Karpas-422 (cell line): Measurements from ENCODE around the gene CCNJL. TPM values are rescaled to one million over a fixed set of nuclear protein-coding genes. Genes with fewer than 3 reads are reported as not detected.
A peak's percentile ranks its signal among the peaks of the same experiment; 100 is the strongest.

ENCODE experiments used
- DNase-seq: peaks from one replicate; pipeline ENCODE4 v3.0.0-alpha.2; 2015
- H2AFZ ChIP-seq: fragments of 200-600 bp; sonication (generic); 2 replicates; pipeline ENCODE4 v1.6.1; 2014; ENCODE audit warnings: antibody characterized with exemption, low read length, mixed read lengths
- H3K27ac ChIP-seq: fragments of 200-600 bp; sonication (generic); 2 replicates; pipeline ENCODE4 v1.5.1; 2014; ENCODE audit warnings: mild to moderate bottlenecking, low read length, moderate library complexity
- H3K27me3 ChIP-seq: fragments of 200-600 bp; sonication (generic); 2 replicates; pipeline ENCODE4 v1.6.1; 2014; ENCODE audit warnings: low read length, mixed read lengths
- H3K36me3 ChIP-seq: fragments of 200-600 bp; sonication (generic); 2 replicates; pipeline ENCODE4 v1.6.1; 2014; ENCODE audit warnings: low read length, mixed read lengths; ENCODE audit not compliant: insufficient read depth
- H3K4me1 ChIP-seq: fragments of 200-600 bp; sonication (generic); 2 replicates; pipeline ENCODE4 v1.6.1; 2014; ENCODE audit warnings: mild to moderate bottlenecking, low read length, mixed read lengths
- H3K4me2 ChIP-seq: fragments of 200-600 bp; sonication (generic); 2 replicates; pipeline ENCODE4 v1.6.1; 2014; ENCODE audit warnings: low read length, low read depth, mild to moderate bottlenecking; ENCODE audit not compliant: poor library complexity, severe bottlenecking
- H3K4me3 ChIP-seq: fragments of 200-600 bp; sonication (generic); 2 replicates; pipeline ENCODE4 v1.5.1; 2014; ENCODE audit warnings: mild to moderate bottlenecking, antibody characterized with exemption, low read length, mixed read lengths
- H3K79me2 ChIP-seq: fragments of 200-600 bp; sonication (generic); 2 replicates; pipeline ENCODE4 v1.6.1; 2014; ENCODE audit warnings: mild to moderate bottlenecking, low read length, mixed read lengths
- H3K9ac ChIP-seq: fragments of 200-600 bp; sonication (generic); 2 replicates; pipeline ENCODE4 v1.6.0; 2014; ENCODE audit warnings: low read length
- H3K9me2 ChIP-seq: fragments of 200-600 bp; sonication (generic), shearing (Covaris generic); replicated peaks from 2 replicates; pipeline ENCODE4 v1.6.0; 2014; ENCODE audit warnings: mild to moderate bottlenecking, low read length, moderate library complexity; ENCODE audit not compliant: insufficient read depth
- H3K9me3 ChIP-seq: fragments of 300-700, 200-600 bp; sonication (generic); 2 replicates; pipeline ENCODE4 v1.6.1; 2014; ENCODE audit warnings: low read length, mixed read lengths
- H4K20me1 ChIP-seq: fragments of 200-600 bp; sonication (generic); 2 replicates; pipeline ENCODE4 v1.6.1; 2014; ENCODE audit warnings: mild to moderate bottlenecking, antibody characterized with exemption, low read length, low read depth; ENCODE audit not compliant: insufficient read depth
- total RNA-seq: library from RNA; depleted of rRNA; stranded (reverse); fragments of >200 nt; shearing (Covaris generic); gene quantifications from 2 replicates; pipeline ENCODE4 v1.2.3, GENCODE V29; 2014; ENCODE audit warnings: low replicate concordance

Gene CCNJL
- total RNA-seq, 1 experiment from 2014 or later = not detected

GRCh38 chr5:160293901-160294561 lies 18.3 kb downstream of the CCNJL start:
- Histone ChIP-seq H3K27ac (no peak overlapping the region), H3K9ac (no peak overlapping the region), H3K79me2 (no peaks in the 10 kb centered on the region), H3K4me2 (no peak overlapping the region), H3K9me2 (no peaks in the 10 kb centered on the region), H4K20me1 (no peaks in the 10 kb centered on the region), H2AFZ (no peak overlapping the region), H3K27me3 (no peaks in the 10 kb centered on the region), H3K36me3 (no peaks in the 10 kb centered on the region), H3K4me1 (no peaks in the 10 kb centered on the region), H3K9me3 (no peaks in the 10 kb centered on the region), H3K4me3 (no peak overlapping the region)
- DNase-seq = no peak

GRCh38 chr5:160293386-160293785 lies 19.0 kb downstream of the CCNJL start:
- Histone ChIP-seq H3K27me3 (no peaks in the 10 kb centered on the region), H3K9me3 (no peaks in the 10 kb centered on the region), H3K4me3 (no peak overlapping the region), H3K9ac (no peak overlapping the region), H3K27ac (no peak overlapping the region), H3K79me2 (no peaks in the 10 kb centered on the region), H2AFZ (no peak overlapping the region), H3K36me3 (no peaks in the 10 kb centered on the region), H4K20me1 (no peaks in the 10 kb centered on the region), H3K4me1 (no peaks in the 10 kb centered on the region), H3K9me2 (no peaks in the 10 kb centered on the region), H3K4me2 (no peak overlapping the region)
- no peak for DNase-seq

- Histone ChIP-seq H3K79me2 (no peaks in the 10 kb centered on the region), H3K9ac (no peak overlapping the region), H3K4me1 (no peaks in the 10 kb centered on the region), H3K4me3 (no peak overlapping the region), H3K4me2 (no peak overlapping the region), H3K27me3 (no peaks in the 10 kb centered on the region), H4K20me1 (no peaks in the 10 kb centered on the region), H2AFZ (no peak overlapping the region), H3K9me3 (no peaks in the 10 kb centered on the region), H3K27ac (no peak overlapping the region), H3K36me3 (no peaks in the 10 kb centered on the region), H3K9me2 (no peaks in the 10 kb centered on the region)
- DNase-seq = no peak
Observed at GRCh38 chr5:160291467-160291866, 20.9 kb downstream of the CCNJL start.

- no peaks in the 10 kb centered on the region for H3K27me3 ChIP-seq
- H3K4me3 ChIP-seq = no peak overlapping the region
- no peak overlapping the region for H3K9ac ChIP-seq
- no peaks in the 10 kb centered on the region for H3K36me3 ChIP-seq
- DNase-seq = no peak
- no peaks in the 10 kb centered on the region for H3K9me3 ChIP-seq
- H3K79me2 ChIP-seq = no peaks in the 10 kb centered on the region
- H3K27ac ChIP-seq = no peak overlapping the region
- H4K20me1 ChIP-seq = no peaks in the 10 kb centered on the region
- no peaks in the 10 kb centered on the region for H3K4me1 ChIP-seq
- H3K4me2 ChIP-seq = no peak overlapping the region
- no peaks in the 10 kb centered on the region for H3K9me2 ChIP-seq
- H2AFZ ChIP-seq = no peak overlapping the region
Observed at GRCh38 chr5:160290751-160291150, 21.6 kb downstream of the CCNJL start.

GRCh38 chr5:160289721-160290120 lies 22.6 kb downstream of the CCNJL start:
- H2AFZ ChIP-seq = no peak overlapping the region
- H3K9me2 ChIP-seq = no peaks in the 10 kb centered on the region
- no peaks in the 10 kb centered on the region for H4K20me1 ChIP-seq
- no peaks in the 10 kb centered on the region for H3K79me2 ChIP-seq
- no peak overlapping the region for H3K27ac ChIP-seq
- H3K27me3 ChIP-seq = no peaks in the 10 kb centered on the region
- no peak overlapping the region for H3K4me2 ChIP-seq
- H3K4me3 ChIP-seq = no peak overlapping the region
- peak; percentile 22 for DNase-seq
- H3K4me1 ChIP-seq = no peaks in the 10 kb centered on the region
- no peaks in the 10 kb centered on the region for H3K9me3 ChIP-seq
- H3K9ac ChIP-seq = no peak overlapping the region
- H3K36me3 ChIP-seq = no peaks in the 10 kb centered on the region

GRCh38 chr5:160289356-160289651 lies 23.1 kb downstream of the CCNJL start:
- no peak overlapping the region for H3K9ac ChIP-seq
- no peaks in the 10 kb centered on the region for H3K9me2 ChIP-seq
- H3K79me2 ChIP-seq = no peaks in the 10 kb centered on the region
- H3K4me2 ChIP-seq = no peak overlapping the region
- H3K27ac ChIP-seq = no peak overlapping the region
- H2AFZ ChIP-seq = no peak overlapping the region
- H3K36me3 ChIP-seq = no peaks in the 10 kb centered on the region
- no peak for DNase-seq
- H3K9me3 ChIP-seq = no peaks in the 10 kb centered on the region
- no peaks in the 10 kb centered on the region for H3K27me3 ChIP-seq
- no peaks in the 10 kb centered on the region for H4K20me1 ChIP-seq
- no peak overlapping the region for H3K4me3 ChIP-seq
- no peaks in the 10 kb centered on the region for H3K4me1 ChIP-seq

GRCh38 chr5:160287378-160288051 lies 24.8 kb downstream of the CCNJL start:
- H3K36me3 ChIP-seq = no peaks in the 10 kb centered on the region
- no peak for DNase-seq
- no peaks in the 10 kb centered on the region for H4K20me1 ChIP-seq
- no peaks in the 10 kb centered on the region for H3K4me1 ChIP-seq
- H3K27me3 ChIP-seq = no peaks in the 10 kb centered on the region
- no peak overlapping the region for H3K27ac ChIP-seq
- no peaks in the 10 kb centered on the region for H3K9me3 ChIP-seq
- no peak overlapping the region for H3K9ac ChIP-seq
- H3K4me3 ChIP-seq = no peak overlapping the region
- H2AFZ ChIP-seq = no peak overlapping the region
- H3K9me2 ChIP-seq = no peaks in the 10 kb centered on the region
- H3K4me2 ChIP-seq = no peak overlapping the region
- no peaks in the 10 kb centered on the region for H3K79me2 ChIP-seq

GRCh38 chr5:160286947-160287346 lies 25.4 kb downstream of the CCNJL start:
- Histone ChIP-seq H3K4me1 (no peaks in the 10 kb centered on the region), H3K9ac (no peak overlapping the region), H3K9me2 (no peaks in the 10 kb centered on the region), H3K27me3 (no peaks in the 10 kb centered on the region), H3K9me3 (no peaks in the 10 kb centered on the region), H3K4me3 (no peak overlapping the region), H3K4me2 (no peak overlapping the region), H3K36me3 (no peaks in the 10 kb centered on the region), H2AFZ (no peak overlapping the region), H4K20me1 (no peaks in the 10 kb centered on the region), H3K27ac (no peak overlapping the region), H3K79me2 (no peaks in the 10 kb centered on the region)
- DNase-seq = no peak
